IMR-90 (cell line): Measurements from ENCODE around the gene C5orf58. TPM values are rescaled to one million over a fixed set of nuclear protein-coding genes. Genes with fewer than 3 reads are reported as not detected.

Source experiments
- ATAC-seq: fragments of 200-7000 bp; cut with Tn5 transposase; 2 replicates; pipeline ENCODE4 v1.9.1; 2020; ENCODE audit warnings: low read depth, mild to moderate bottlenecking, moderate library complexity
- BruUV-seq: library from RNA; stranded (reverse); fragments of 400-500 nt; replicated peaks from 2 replicates; lab custom pipeline; 2021; lab: Mats Ljungman, UMichigan
- CTCF ChIA-PET: fragments of 300-600 bp; formaldehyde crosslinking; extraction: SDS; loops from one replicate; lab custom pipeline; 2021; ENCODE audit warnings: antibody characterized with exemption; lab: Yijun Ruan, JAX
- POLR2A ChIA-PET: fragments of 300-600 bp; sonication (Branson Sonifier 250); formaldehyde crosslinking; loops from one replicate; lab custom pipeline; 2022; ENCODE audit warnings: antibody characterized with exemption; ENCODE audit not compliant: unreplicated experiment; lab: Charles Lee
- DNase-seq: peaks from one replicate; pipeline ENCODE4 v3.0.0; 2013
- H2AFZ ChIP-seq: replicated peaks from 2 replicates; pipeline ENCODE3; 2013; ENCODE audit warnings: low read length, mild to moderate bottlenecking; ENCODE audit not compliant: poor library complexity
- H2AK5ac ChIP-seq: 2 replicates; pipeline ENCODE4 v1.6.1; 2013; ENCODE audit warnings: low read depth, low read length, inconsistent platforms
- H2AK9ac ChIP-seq: replicated peaks from 2 replicates; pipeline ENCODE3; 2013; ENCODE audit warnings: mild to moderate bottlenecking, low read depth, low read length, moderate library complexity; ENCODE audit not compliant: poor library complexity
- H2BK120ac ChIP-seq: 2 replicates; pipeline ENCODE4 v1.6.1; 2013; ENCODE audit warnings: low read depth, low read length, inconsistent platforms
- H2BK15ac ChIP-seq: 3 replicates; pipeline ENCODE4 v1.6.1; 2013; ENCODE audit warnings: low read depth, low read length, inconsistent platforms
- H2BK20ac ChIP-seq: 2 replicates; pipeline ENCODE4 v1.6.1; 2013; ENCODE audit warnings: low read depth, mild to moderate bottlenecking, inconsistent platforms, low read length, moderate library complexity
- H2BK5ac ChIP-seq: 2 replicates; pipeline ENCODE4 v1.6.1; 2013; ENCODE audit warnings: mild to moderate bottlenecking, low read depth, low read length, inconsistent platforms; ENCODE audit not compliant: poor library complexity, severe bottlenecking
- H3K14ac ChIP-seq: replicated peaks from 2 replicates; pipeline ENCODE4 v1.6.1; 2013; ENCODE audit warnings: low read depth, low read length, inconsistent platforms
- H3K18ac ChIP-seq: 2 replicates; pipeline ENCODE4 v1.6.1; 2013; ENCODE audit warnings: low read depth, low read length, control low read depth
- H3K23ac ChIP-seq: 2 replicates; pipeline ENCODE4 v1.6.1; 2013; ENCODE audit warnings: low read depth, low read length, inconsistent platforms
- H3K27ac ChIP-seq: 2 replicates; pipeline ENCODE4 v1.5.1; 2013; ENCODE audit warnings: mild to moderate bottlenecking, control low read depth, low read length; ENCODE audit not compliant: insufficient read depth
- H3K27me3 ChIP-seq: 2 replicates; pipeline ENCODE4 v1.6.1; 2013; ENCODE audit warnings: low read length; ENCODE audit not compliant: control insufficient read depth, insufficient read depth
- H3K36me3 ChIP-seq: 2 replicates; pipeline ENCODE4 v1.6.1; 2013; ENCODE audit warnings: low read length, mixed read lengths; ENCODE audit not compliant: control insufficient read depth, insufficient read depth
- H3K4ac ChIP-seq: 2 replicates; pipeline ENCODE4 v1.6.1; 2013; ENCODE audit warnings: low read depth, low read length, inconsistent platforms
- H3K4me1 ChIP-seq: 2 replicates; pipeline ENCODE4 v1.6.1; 2013; ENCODE audit warnings: low read length, mixed read lengths; ENCODE audit not compliant: control insufficient read depth, insufficient read depth
- H3K4me2 ChIP-seq: 2 replicates; pipeline ENCODE4 v1.6.1; 2013; ENCODE audit warnings: low read depth, mild to moderate bottlenecking, control low read depth, low read length, moderate library complexity
- H3K4me3 ChIP-seq: 2 replicates; pipeline ENCODE4 v1.5.1; 2013; ENCODE audit warnings: low read depth, mild to moderate bottlenecking, control low read depth, low read length, moderate library complexity; ENCODE audit not compliant: insufficient read depth
- H3K56ac ChIP-seq: 2 replicates; pipeline ENCODE4 v1.6.1; 2013; ENCODE audit warnings: low read length, inconsistent platforms; ENCODE audit not compliant: insufficient read depth; ENCODE audit errors: extremely low read depth
- H3K79me1 ChIP-seq, 2 experiments: 2 replicates each; pipeline ENCODE4 v1.6.1; 2013; ENCODE audit warnings: low read length in 2 of 2, inconsistent platforms in 1 of 2, low read depth in 1 of 2
- H3K9ac ChIP-seq: 2 replicates; pipeline ENCODE4 v1.6.1; 2013; ENCODE audit warnings: low read depth, low read length, control low read depth
- H3K9me1 ChIP-seq: 2 replicates; pipeline ENCODE4 v1.6.1; 2013; ENCODE audit warnings: low read length, inconsistent platforms; ENCODE audit not compliant: insufficient read depth
- H3K9me3 ChIP-seq: 2 replicates; pipeline ENCODE4 v1.6.1; 2013; ENCODE audit warnings: low read length; ENCODE audit not compliant: control insufficient read depth, insufficient read depth
- H4K20me1 ChIP-seq: 2 replicates; pipeline ENCODE4 v1.6.1; 2013; ENCODE audit warnings: low read length, inconsistent platforms; ENCODE audit not compliant: insufficient read depth
- H4K5ac ChIP-seq: 2 replicates; pipeline ENCODE4 v1.6.1; 2013; ENCODE audit warnings: mild to moderate bottlenecking, low read depth, low read length, control low read depth
- H4K8ac ChIP-seq, 2 experiments: 2 replicates each; pipeline ENCODE4 v1.6.1; 2013; ENCODE audit warnings: low read depth in 2 of 2, low read length in 2 of 2, control low read depth in 1 of 2, inconsistent platforms in 1 of 2
- H4K91ac ChIP-seq: 2 replicates; pipeline ENCODE4 v1.6.1; 2013; ENCODE audit warnings: low read depth, low read length, inconsistent platforms; ENCODE audit not compliant: insufficient read depth
- BHLHE40 ChIP-seq: fragments of 150-350 bp; IDR thresholded peaks from 2 replicates; pipeline ENCODE4 v1.6.1; 2016; ENCODE audit warnings: mild to moderate bottlenecking, low read depth, low read length
- CEBPB ChIP-seq: IDR thresholded peaks from 2 replicates; pipeline ENCODE4 v1.6.1; 2012; ENCODE audit warnings: low read depth, low read length, improper control_type of control experiment
- CHD1 ChIP-seq: IDR thresholded peaks from 2 replicates; pipeline ENCODE4 v1.6.1; 2012; ENCODE audit warnings: low read depth, low read length, improper control_type of control experiment
- CTCF ChIP-seq: conservative IDR thresholded peaks from 2 replicates; pipeline ENCODE4 v1.5.1; 2012; ENCODE audit warnings: mild to moderate bottlenecking, low read depth, low read length, improper control_type of control experiment
- ELK1 ChIP-seq: fragments of 150-350 bp; IDR thresholded peaks from 2 replicates; pipeline ENCODE4 v1.6.1; 2016; ENCODE audit warnings: low read depth, mild to moderate bottlenecking, low read length, moderate library complexity, borderline replicate concordance
- FOS ChIP-seq: fragments of 150-350 bp; IDR thresholded peaks from 2 replicates; pipeline ENCODE4 v1.6.1; 2016; ENCODE audit warnings: low read depth, low read length
- MAFK ChIP-seq: IDR thresholded peaks from 2 replicates; pipeline ENCODE4 v1.6.1; 2012; ENCODE audit warnings: low read depth, low read length, improper control_type of control experiment
- MAZ ChIP-seq: IDR thresholded peaks from 2 replicates; pipeline ENCODE4 v1.6.1; 2012; ENCODE audit warnings: low read depth, mild to moderate bottlenecking, low read length, improper control_type of control experiment, moderate library complexity, borderline replicate concordance
- MXI1 ChIP-seq: IDR thresholded peaks from 2 replicates; pipeline ENCODE4 v1.6.1; 2012; ENCODE audit warnings: low read depth, mild to moderate bottlenecking, low read length, moderate library complexity, borderline replicate concordance
- NFE2L2 ChIP-seq: fragments of 150-350 bp; IDR thresholded peaks from 2 replicates; pipeline ENCODE4 v1.6.1; 2016; ENCODE audit warnings: low read depth, mild to moderate bottlenecking, low read length
- POLR2A ChIP-seq: IDR thresholded peaks from 2 replicates; pipeline ENCODE4 v1.6.1; 2012; ENCODE audit warnings: mild to moderate bottlenecking, low read depth, low read length
- RAD21 ChIP-seq: IDR thresholded peaks from 2 replicates; pipeline ENCODE4 v1.6.1; 2012; ENCODE audit warnings: low read length, improper control_type of control experiment
- RCOR1 ChIP-seq: IDR thresholded peaks from 2 replicates; pipeline ENCODE4 v1.6.1; 2012; ENCODE audit warnings: mild to moderate bottlenecking, low read length, improper control_type of control experiment; ENCODE audit not compliant: insufficient replicate concordance
- RFX5 ChIP-seq: IDR thresholded peaks from 2 replicates; pipeline ENCODE4 v1.8.0; 2012; ENCODE audit warnings: low read depth, mild to moderate bottlenecking, low read length, moderate library complexity
- SMC3 ChIP-seq: fragments of 150-350 bp; IDR thresholded peaks from 2 replicates; pipeline ENCODE4 v1.6.1; 2016; ENCODE audit warnings: low read depth, mild to moderate bottlenecking, antibody characterized with exemption, low read length, moderate library complexity
- USF2 ChIP-seq: fragments of 150-350 bp; IDR thresholded peaks from 2 replicates; pipeline ENCODE4 v1.6.1; 2017; ENCODE audit warnings: mild to moderate bottlenecking, antibody characterized with exemption, low read length, low read depth
- WGBS, 2 experiments: methylation state at CpG; one replicate each; pipeline versions ENCODE4 v1.1.5 to v1.1.7; 2013; ENCODE audit warnings: missing lambda C conversion rate in 2 of 2; ENCODE audit not compliant: insufficient read length in 1 of 2; ENCODE audit errors: extremely low coverage in 2 of 2; 5-methylcytosine and 5-hydroxymethylcytosine counted together
- dilution Hi-C: fragments of 300-500 bp; cut with HindIII; formaldehyde crosslinking; loops from one replicate; pipeline ENCODE4 v1.14.3; 2018; ENCODE audit warnings: low sequenced_read_pairs; ENCODE audit not compliant: unreplicated experiment
- in situ Hi-C: fragments of 300-500 bp; cut with MboI; formaldehyde crosslinking; loops from 3 replicates; pipeline ENCODE4 v1.14.3; 2019; ENCODE audit warnings: low sequenced_read_pairs, inconsistent platforms, mixed read lengths
- intact Hi-C: fragments of 100-400 bp; cut with micrococcal nuclease; formaldehyde crosslinking; loops from 2 replicates; pipeline ENCODE4 v1.10.0; 2022
- polyA plus RNA-seq, 3 experiments: library from polyadenylated mRNA; depleted of rRNA; stranded (reverse); fragments of >200 nt; gene quantifications; 2 replicates each; pipeline ENCODE4 v1.2.3, GENCODE V29; 2012; ENCODE audit warnings: low replicate concordance in 1 of 3
- total RNA-seq: library from RNA; depleted of rRNA; stranded (reverse); fragments of >200 nt; gene quantifications from 2 replicates; pipeline ENCODE4 v1.2.3, GENCODE V29; 2012

C5orf58 gene
- total and polyA plus RNA-seq, 2 of the 4 experiments (the other 2 are of a cell fraction), result not detected

- H2BK5ac ChIP-seq, result no peak overlapping the region
- H3K9me1 ChIP-seq, result no peaks in the 10 kb centered on the region
- TF ChIP-seq POLR2A, result no peak
- TF ChIP-seq BHLHE40, result no peak
- TF ChIP-seq USF2, result no peak
- TF ChIP-seq FOS, result no peak
- TF ChIP-seq NFE2L2, result no peak
- no peak for TF ChIP-seq RAD21
- no peak for TF ChIP-seq CEBPB
- TF ChIP-seq SMC3, result no peak
- TF ChIP-seq MAFK, result no peak
- no peak for TF ChIP-seq MAZ
- TF ChIP-seq ELK1, result no peak
- no peak for TF ChIP-seq MXI1
- TF ChIP-seq RCOR1, result no peak
- TF ChIP-seq CTCF, result no peak
- no peak for TF ChIP-seq CHD1
- TF ChIP-seq RFX5, result no peak
- ATAC-seq, result no peak
- H3K36me3 ChIP-seq, result no peaks in the 10 kb centered on the region
- H3K23ac ChIP-seq, result no peak overlapping the region
- no peak overlapping the region for H3K9ac ChIP-seq
- no peaks in the 10 kb centered on the region for H3K79me1 ChIP-seq
- no peak overlapping the region for H2BK20ac ChIP-seq
- no peak overlapping the region for H4K8ac ChIP-seq
- H4K5ac ChIP-seq, result no peak overlapping the region
- no peaks in the 10 kb centered on the region for H3K9me3 ChIP-seq
- H3K4ac ChIP-seq, result no peak overlapping the region
- no peak for DNase-seq
- no peak overlapping the region for H3K14ac ChIP-seq
- WGBS, 2 experiments, result no CpG with 5 or more reads among the region's 2 CpGs
- H2AK9ac ChIP-seq, result no peak overlapping the region
- H2BK120ac ChIP-seq, result no peak overlapping the region
- H3K4me3 ChIP-seq, result no peak overlapping the region
- intact Hi-C loops, result loop anchor here (1.0 to 2.0 kb wide), 2 partner anchors 194 to 406 kb away; no protein-coding TSS in a partner anchor
- no peak overlapping the region for H3K18ac ChIP-seq
- H2BK15ac ChIP-seq, result no peak overlapping the region
- no peaks in the 10 kb centered on the region for H3K27me3 ChIP-seq
- no TSS peak for BruUV-seq
- H2AK5ac ChIP-seq, result no peak overlapping the region
- H3K4me2 ChIP-seq, result no peak overlapping the region
- dilution Hi-C loops, result no loop called here
- no peak overlapping the region for H3K56ac ChIP-seq
- in situ Hi-C loops, result loop anchor here (10.0 kb wide), 1 partner anchor 198 kb away; no protein-coding TSS in a partner anchor
- no peak overlapping the region for H3K27ac ChIP-seq
- H4K20me1 ChIP-seq, result no peaks in the 10 kb centered on the region
- no peak overlapping the region for H4K91ac ChIP-seq
- H3K4me1 ChIP-seq, result no peaks in the 10 kb centered on the region
- CTCF ChIA-PET, result interaction anchor here (1.3 kb wide), 1 partner anchor 195 kb away, joined by 10 read pairs; no protein-coding TSS in a partner anchor
- H2AFZ ChIP-seq, result no peak overlapping the region
- POLR2A ChIA-PET, result no interaction called here
Observed at GRCh38 chr5:170226661-170227060, 6.1 kb upstream of the C5orf58 start.
